ENCODE results near the gene SP3. TPM values are rescaled to one million over a fixed set of nuclear protein-coding genes. Genes with fewer than 3 reads are reported as not detected.

Gene SP3
- total and polyA plus RNA-seq, 2 of the 8 experiments (the other 6 are each of a cell fraction or from before 2014, with no cell fraction given): 31.0 to 92.1 TPM

DNA sequence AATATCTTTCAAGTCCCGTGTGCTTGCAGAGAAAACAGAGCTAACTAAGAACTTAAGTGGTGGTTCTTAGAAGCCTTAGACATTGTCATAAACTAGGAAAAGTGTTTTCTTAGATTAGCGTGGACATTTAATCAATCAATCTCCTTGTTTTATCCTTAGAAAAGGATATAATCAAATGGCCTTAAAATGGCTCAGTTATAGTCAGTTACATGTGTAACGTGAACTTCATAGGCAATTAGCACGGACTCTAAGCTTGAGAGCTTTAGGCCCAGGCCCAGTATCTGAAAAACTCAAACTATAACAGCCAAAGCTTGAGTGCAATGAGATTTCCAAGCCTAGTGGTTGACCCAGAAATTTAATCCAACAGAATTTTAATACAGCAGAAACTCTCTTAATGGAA lies 43.5 kb upstream of the SP3 start:
- H3K79me1 ChIP-seq (ENCODE audit: low read depth, low read length): no peaks in the 10 kb centered on the region
- no peak overlapping the region for H3K4me3 ChIP-seq (ENCODE audit: extremely low read depth in 1 of 4, insufficient read depth in 2 of 4, low read depth in 3 of 4, low read length in 4 of 4)
- H3K23ac ChIP-seq (ENCODE audit: insufficient read length): no peak overlapping the region
- CTCF ChIA-PET (ENCODE audit: partially characterized antibody): interaction anchor here (1.0 to 1.4 kb wide), 4 partner anchors 15 to 32 kb away, joined by 3 to 5 read pairs (median 4); no protein-coding TSS in a partner anchor
- peaks cover 2 to 9% (median 5%) of the 10 kb centered on the region in 4 experiments for H3K4me1 ChIP-seq (replicated peaks in 1 of 4; ENCODE audit: control insufficient read depth in 3 of 4, insufficient read depth in 4 of 4, low read length in 3 of 4)
- DNase-seq (ENCODE audit: low read depth in 1 of 2, low spot score in 2 of 2) (no peak), FAIRE-seq (no peak)
- H2BK15ac ChIP-seq (ENCODE audit: low read length): no peak overlapping the region
- 90% methylated on average over 4 of the region's 4 CpGs; no CpG with 5 or more reads in 1 of the 2 experiments for WGBS, 2 experiments (ENCODE audit: extremely low coverage in 1 of 2, insufficient coverage in 1 of 2, insufficient read length in 1 of 2, insufficient replicate concordance in 2 of 2, low coverage in 1 of 2, low lambda C conversion rate in 2 of 2, missing lambda C conversion rate in 1 of 2)
- no peak overlapping the region for H3K4me2 ChIP-seq (ENCODE audit: insufficient read depth in 1 of 2, low read depth in 2 of 2, low read length in 2 of 2)
- H3K56ac ChIP-seq (replicated peaks; ENCODE audit: insufficient read length, low read depth, low read length): no peak overlapping the region
- no peak overlapping the region for H2AK5ac ChIP-seq (ENCODE audit: low read depth, low read length)
- H4K91ac ChIP-seq (replicated peaks; ENCODE audit: insufficient read length, low read length): no peak overlapping the region
- no peaks in the 10 kb centered on the region for H4K20me1 ChIP-seq (replicated peaks in 1 of 2; ENCODE audit: control insufficient read depth in 1 of 2, insufficient read depth in 2 of 2, low read length in 2 of 2)
- H2BK12ac ChIP-seq (ENCODE audit: low read depth, low read length): no peak overlapping the region
- H2BK20ac ChIP-seq (ENCODE audit: low read length): no peak overlapping the region
- no peak overlapping the region for H3K27ac ChIP-seq (ENCODE audit: low read depth, low read length)
- no peaks in the 10 kb centered on the region for H3K79me2 ChIP-seq (ENCODE audit: control insufficient read depth in 1 of 2, insufficient read depth in 2 of 2, low read length in 2 of 2)
- TF ChIP-seq JUN (IDR thresholded peaks at IDR 0.05; ENCODE audit: low read depth, low read length): no peak
- TF ChIP-seq SP1 (IDR thresholded peaks at IDR 0.05; ENCODE audit: low read depth, low read length): no peak
- no peak for TF ChIP-seq CHD1 (IDR thresholded peaks at IDR 0.05; ENCODE audit: low read depth, low read length)
- no peak for TF ChIP-seq CTBP2 (IDR thresholded peaks at IDR 0.05; ENCODE audit: borderline replicate concordance, insufficient read depth, insufficient read length, low read length)
- no peak for TF ChIP-seq BRCA1 (IDR thresholded peaks at IDR 0.05; ENCODE audit: low read depth, low read length)
- no peak for TF ChIP-seq POLR2A (IDR thresholded peaks at IDR 0.05; ENCODE audit: control extremely low read depth in 1 of 2, low read depth in 2 of 2, low read length in 2 of 2)
- TF ChIP-seq KDM4A (IDR thresholded peaks at IDR 0.05; ENCODE audit: low read depth, low read length, severe bottlenecking): no peak
- TF ChIP-seq TCF12 (IDR thresholded peaks at IDR 0.05; ENCODE audit: low read depth, low read length): no peak
- no peak for TF ChIP-seq SUZ12 (IDR thresholded peaks at IDR 0.05; ENCODE audit: low read length)
- no peak for TF ChIP-seq YY1 (IDR thresholded peaks at IDR 0.05; ENCODE audit: low read depth, low read length)
- TF ChIP-seq ASH2L (IDR thresholded peaks at IDR 0.05; ENCODE audit: low read length): no peak
- TF ChIP-seq SAP30 (IDR thresholded peaks at IDR 0.05; ENCODE audit: insufficient read depth, insufficient replicate concordance, low read length): no peak
- no peak overlapping the region for H3K14ac ChIP-seq (ENCODE audit: insufficient read length)
- H3K4ac ChIP-seq (replicated peaks; ENCODE audit: insufficient read length, low read depth, low read length): no peak overlapping the region
- H3K9ac ChIP-seq (replicated peaks in 1 of 4; ENCODE audit: extremely low read depth in 1 of 4, low read depth in 3 of 4, low read length in 3 of 4): no peak overlapping the region
- no peaks in the 10 kb centered on the region for H3K9me3 ChIP-seq (ENCODE audit: insufficient read depth in 2 of 2, low read depth in 1 of 2, low read length in 1 of 2)
- no peak overlapping the region for H4K8ac ChIP-seq (ENCODE audit: extremely low read depth, insufficient read depth, low read length)
- H3K18ac ChIP-seq (ENCODE audit: extremely low read depth, low read length): no peak overlapping the region
- peaks cover 5% of the 10 kb centered on the region; the same call in 1 of the 2 replicates for H3K23me2 ChIP-seq (ENCODE audit: low read depth, low read length)
- H4K5ac ChIP-seq (ENCODE audit: insufficient read length, low read depth, low read length): no peak overlapping the region
- POLR2A ChIA-PET (ENCODE audit: partially characterized antibody): interaction anchor here (0.9 kb wide), 1 partner anchor 19 kb away, joined by 3 read pairs; no protein-coding TSS in a partner anchor
- no peak overlapping the region for H2BK120ac ChIP-seq (replicated peaks; ENCODE audit: low read depth, low read length)
- peaks cover 0 to 8% (median 5%) of the 10 kb centered on the region in 4 experiments; a peak in 4 of 7 replicates for H3K27me3 ChIP-seq (replicated peaks in 1 of 4; ENCODE audit: control insufficient read depth in 3 of 4, extremely low read depth in 1 of 4, insufficient read depth in 3 of 4, low read length in 3 of 4)
- H2AFZ ChIP-seq (ENCODE audit: low read length): no peak overlapping the region
- no peak overlapping the region for H2BK5ac ChIP-seq (ENCODE audit: low read depth, low read length)
- no peaks in the 10 kb centered on the region for H3K36me3 ChIP-seq (ENCODE audit: control insufficient read depth in 2 of 4, insufficient read depth in 4 of 4, low read length in 3 of 4)

Measured in H1 (cell line).